Stimulated activated CD8-positive, alpha-beta memory T cell treated with anti-CD3 and anti-CD28 coated beads, Interleukin-4, amount 100 ng/mL, for 24 hours (primary cell): Measurements from ENCODE around the gene SORCS2.

Experiments used
- DNase-seq: peaks from one replicate; pipeline ENCODE4 v3.0.0-alpha.2; 2020; ENCODE audit warnings: low read depth

The SORCS2 gene

GRCh38 chr4:7244751-7245320 lies 52.5 kb downstream of the SORCS2 start:
- DNase-seq: no peak

- no peak for DNase-seq
Observed at GRCh38 chr4:7247521-7247920, 55.2 kb downstream of the SORCS2 start.

- DNase-seq: no peak
Observed at GRCh38 chr4:7247946-7248345, 55.6 kb downstream of the SORCS2 start.

GRCh38 chr4:7248857-7249256 lies 56.5 kb downstream of the SORCS2 start:
- no peak for DNase-seq

- no peak for DNase-seq
Observed at GRCh38 chr4:7251321-7251720, 59.0 kb downstream of the SORCS2 start.

- DNase-seq: no peak
Observed at GRCh38 chr4:7252051-7252450, 59.7 kb downstream of the SORCS2 start.

- DNase-seq: no peak
Observed at GRCh38 chr4:7252510-7253340, 60.4 kb downstream of the SORCS2 start.

GRCh38 chr4:7253341-7253700 lies 61.0 kb downstream of the SORCS2 start:
- DNase-seq: no peak

GRCh38 chr4:7253837-7254236 lies 61.5 kb downstream of the SORCS2 start:
- no peak for DNase-seq

- DNase-seq: no peak
Observed at GRCh38 chr4:7254736-7255487, 62.6 kb downstream of the SORCS2 start.

- DNase-seq: no peak
Observed at GRCh38 chr4:7255488-7255881, 63.1 kb downstream of the SORCS2 start.

GRCh38 chr4:7255996-7256395 lies 63.7 kb downstream of the SORCS2 start:
- DNase-seq: no peak

- DNase-seq: no peak
Observed at GRCh38 chr4:7256984-7257810, 64.9 kb downstream of the SORCS2 start.

- no peak for DNase-seq
Observed at GRCh38 chr4:7259039-7259438, 66.7 kb downstream of the SORCS2 start.

GRCh38 chr4:7260569-7260968 lies 68.2 kb downstream of the SORCS2 start:
- DNase-seq: no peak

GRCh38 chr4:7261087-7261486 lies 68.7 kb downstream of the SORCS2 start:
- no peak for DNase-seq

- DNase-seq: no peak
Observed at GRCh38 chr4:7261536-7261935, 69.2 kb downstream of the SORCS2 start.

- DNase-seq: no peak
Observed at GRCh38 chr4:7262134-7262533, 69.8 kb downstream of the SORCS2 start.

GRCh38 chr4:7263166-7263565 lies 70.8 kb downstream of the SORCS2 start:
- no peak for DNase-seq

- DNase-seq: no peak
Observed at GRCh38 chr4:7264694-7265093, 72.4 kb downstream of the SORCS2 start.

GRCh38 chr4:7266525-7267292 lies 74.4 kb downstream of the SORCS2 start:
- DNase-seq: no peak

GRCh38 chr4:7267829-7268228 lies 75.5 kb downstream of the SORCS2 start:
- DNase-seq: no peak
